Activated CD8-positive, alpha-beta T cell treated with anti-CD3 and anti-CD28 coated beads for 36 hours (primary cell): ENCODE measurements around the gene TMEM119. TPM values are rescaled to one million over a fixed set of nuclear protein-coding genes. Genes with fewer than 3 reads are reported as not detected.

Experiments used
- ATAC-seq: fragments of 200-7000 bp; cut with Tn5 transposase; one replicate; pipeline ENCODE4 v1.10.0; 2021; ENCODE audit warnings: mild to moderate bottlenecking, moderate library complexity
- CTCF ChIA-PET: fragments of 350-600 bp; sonication (Branson Sonifier 250); formaldehyde crosslinking; loops from one replicate; lab custom pipeline; 2021; ENCODE audit warnings: antibody characterized with exemption; lab: Charles Lee
- POLR2A ChIA-PET: fragments of 350-600 bp; sonication (Branson Sonifier 250); formaldehyde crosslinking; loops from one replicate; lab custom pipeline; 2021; ENCODE audit warnings: antibody characterized with exemption; lab: Charles Lee
- DNase-seq: peaks from one replicate; pipeline ENCODE4 v3.0.0-alpha.2; 2020
- H3K27ac Mint-ChIP-seq: one replicate; pipeline ENCODE4 v1.8.0; 2021; ENCODE audit warnings: mild to moderate bottlenecking, mixed read lengths
- H3K27me3 Mint-ChIP-seq: one replicate; pipeline ENCODE4 v1.8.0; 2021; ENCODE audit warnings: mixed read lengths
- H3K36me3 Mint-ChIP-seq: one replicate; pipeline ENCODE4 v1.8.0; 2021; ENCODE audit warnings: low read depth, mixed read lengths
- H3K4me1 Mint-ChIP-seq: one replicate; pipeline ENCODE4 v1.8.0; 2021; ENCODE audit warnings: low read depth, mixed read lengths
- H3K4me3 Mint-ChIP-seq: one replicate; pipeline ENCODE4 v1.8.0; 2021; ENCODE audit warnings: mild to moderate bottlenecking, moderate library complexity, mixed read lengths
- H3K9me3 Mint-ChIP-seq: one replicate; pipeline ENCODE4 v1.8.0; 2021; ENCODE audit warnings: mixed read lengths
- CTCF ChIP-seq: fragments of 200-600 bp; IDR thresholded peaks from one replicate; pipeline ENCODE4 v1.8.0; 2022; ENCODE audit warnings: antibody characterized with exemption, mild to moderate bottlenecking
- intact Hi-C: fragments of 100-400 bp; cut with micrococcal nuclease; formaldehyde crosslinking; loops from one replicate; pipeline ENCODE4 v1.10.0; 2022
- total RNA-seq, 2 experiments: library from RNA; stranded (reverse); gene quantifications; one replicate each; pipeline ENCODE4 v1.2.3, GENCODE V29; 2021

TMEM119 gene
- total RNA-seq, 2 experiments from 2014 or later: not detected

- intact Hi-C loops: loop anchor here (10.0 kb wide), 1 partner anchor 459 kb away; the partner anchor contains the start of genes ALKBH2 and UNG
These were observed 38.3 kb upstream of the TMEM119 start for GRCh38 chr12:108635997-108636808.

GRCh38 chr12:108635201-108635996 lies 37.5 kb upstream of the TMEM119 start:
- H3K27ac Mint-ChIP-seq: peak overlapping the region; percentile 100
- no peak for TF ChIP-seq CTCF
- peaks cover 15% of the 10 kb centered on the region for H3K36me3 Mint-ChIP-seq
- H3K9me3 Mint-ChIP-seq: peaks cover 3% of the 10 kb centered on the region
- intact Hi-C loops: loop anchor here (10.0 kb wide), 1 partner anchor 459 kb away; the partner anchor contains the start of genes ALKBH2 and UNG
- H3K27me3 Mint-ChIP-seq: no peaks in the 10 kb centered on the region
- peak overlapping the region; percentile 91 for H3K4me3 Mint-ChIP-seq
- CTCF ChIA-PET: interaction anchor here (0.8 to 12.8 kb wide), 11 partner anchors 11 to 315 kb away, joined by 3 to 245 read pairs (median 5); partner anchors contain the start of gene ISCU
- POLR2A ChIA-PET: interaction anchor here (0.5 to 13.8 kb wide), 7 partner anchors 11 to 91 kb away, joined by 3 to 225 read pairs (median 4); partner anchors contain the start of genes ISCU and SART3
- H3K4me1 Mint-ChIP-seq: peaks cover 58% of the 10 kb centered on the region
- DNase-seq (peak; percentile 79), ATAC-seq (peak; percentile 26)

More at GRCh38 chr12:108635997-108636808, 38.3 kb upstream of the TMEM119 start:
- Mint-ChIP-seq H3K9me3 (peaks cover 2% of the 10 kb centered on the region), H3K36me3 (peaks cover 8% of the 10 kb centered on the region), H3K27me3 (no peaks in the 10 kb centered on the region), H3K4me1 (peaks cover 56% of the 10 kb centered on the region), H3K4me3 (peak overlapping the region; percentile 91), H3K27ac (peak overlapping the region; percentile 100)
- ChIA-PET CTCF (interaction anchor here (1.3 to 12.8 kb wide), 10 partner anchors 10 to 315 kb away, joined by 3 to 245 read pairs (median 10); partner anchors contain the start of gene ISCU), POLR2A (interaction anchor here (0.5 to 13.8 kb wide), 9 partner anchors 8 to 90 kb away, joined by 3 to 225 read pairs (median 4); partner anchors contain the start of genes ISCU and SART3)
- ATAC-seq: no peak
- DNase-seq: no peak
- TF ChIP-seq CTCF: no peak

- Mint-ChIP-seq H3K9me3 (peaks cover 3% of the 10 kb centered on the region), H3K27me3 (no peaks in the 10 kb centered on the region), H3K27ac (peak overlapping the region; percentile 100), H3K36me3 (peaks cover 18% of the 10 kb centered on the region), H3K4me3 (peak overlapping the region; percentile 91), H3K4me1 (peaks cover 62% of the 10 kb centered on the region)
- no peak for TF ChIP-seq CTCF
- ATAC-seq: no peak
- peak; percentile 73 for DNase-seq
- ChIA-PET CTCF (interaction anchor here (0.6 to 12.8 kb wide), 8 partner anchors 17 to 187 kb away, joined by 3 to 245 read pairs (median 9); partner anchors contain the start of gene ISCU), POLR2A (interaction anchor here (0.7 to 13.8 kb wide), 8 partner anchors 14 to 169 kb away, joined by 3 to 225 read pairs (median 4); partner anchors contain the start of genes ISCU and SART3)
- intact Hi-C loops: loop anchor here (10.0 kb wide), 1 partner anchor 460 kb away; the partner anchor contains the start of genes ALKBH2 and UNG
These were observed 36.5 kb upstream of the TMEM119 start for GRCh38 chr12:108634341-108634751.

- H3K27ac Mint-ChIP-seq: peak within 1 kb of the TSS; percentile 100
- intact Hi-C loops: loop anchor here (10.0 kb wide), 1 partner anchor 461 kb away; the partner anchor contains the start of genes ALKBH2 and UNG
- DNase-seq: peak; percentile 94
- peaks cover 62% of the 10 kb centered on the region for H3K4me1 Mint-ChIP-seq
- ChIA-PET POLR2A (interaction anchor here (0.9 to 13.8 kb wide), 8 partner anchors 13 to 205 kb away, joined by 3 to 225 read pairs (median 4); partner anchors contain the start of genes ISCU and SART3), CTCF (interaction anchor here (0.6 to 12.8 kb wide), 10 partner anchors 9 to 188 kb away, joined by 3 to 245 read pairs (median 4); partner anchors contain the start of genes ISCU and SART3)
- peak; percentile 52 for ATAC-seq
- TF ChIP-seq CTCF: no peak
- no peaks in the 10 kb centered on the region for H3K27me3 Mint-ChIP-seq
- H3K9me3 Mint-ChIP-seq: peaks cover 3% of the 10 kb centered on the region
- peaks cover 21% of the 10 kb centered on the region for H3K36me3 Mint-ChIP-seq
- peak within 1 kb of the TSS; percentile 91 for H3K4me3 Mint-ChIP-seq
These were observed 35.8 kb upstream of the TMEM119 start, which contains the start of gene SELPLG for GRCh38 chr12:108633534-108634248. Gene SELPLG, minus strand, starts transcription at chr12:108633894. Its CDS starts 9,587 bp downstream, at chr12:108624307.
